Measurements from ENCODE around the gene FFAR3.

The FFAR3 gene

GRCh38 chr19:35404879-35405622 is 46.8 kb downstream of the FFAR3 start:
- DNase-seq = no peak

- no peak for DNase-seq
These were observed 49.4 kb downstream of the FFAR3 start for GRCh38 chr19:35407619-35408018.

GRCh38 chr19:35408284-35409171 is 50.3 kb downstream of the FFAR3 start:
- DNase-seq = no peak

- no peak for DNase-seq
These were observed 50.9 kb downstream of the FFAR3 start for GRCh38 chr19:35409191-35409590.

Data from OCI-M1 (cell line).